Activated naive CD8-positive, alpha-beta T cell treated with anti-CD3 and anti-CD28 coated beads for 36 hours (primary cell): ENCODE results near the gene TMEM183A. TPM values are rescaled to one million over a fixed set of nuclear protein-coding genes. Genes with fewer than 3 reads are reported as not detected.

Source experiments
- DNase-seq: peaks from one replicate; pipeline ENCODE4 v3.0.0; 2021
- H3K27ac Mint-ChIP-seq: one replicate; pipeline ENCODE4 v1.8.0; 2022; ENCODE audit warnings: mild to moderate bottlenecking, moderate library complexity, mixed read lengths
- H3K27me3 Mint-ChIP-seq: one replicate; pipeline ENCODE4 v1.8.0; 2022; ENCODE audit warnings: mild to moderate bottlenecking, mixed read lengths
- H3K36me3 Mint-ChIP-seq: one replicate; pipeline ENCODE4 v1.8.0; 2021; ENCODE audit warnings: mild to moderate bottlenecking, mixed read lengths
- H3K4me1 Mint-ChIP-seq: one replicate; pipeline ENCODE4 v1.8.0; 2021; ENCODE audit warnings: mixed read lengths
- H3K4me3 Mint-ChIP-seq: one replicate; pipeline ENCODE4 v1.8.0; 2022; ENCODE audit warnings: mild to moderate bottlenecking, moderate library complexity, mixed read lengths
- H3K9me3 Mint-ChIP-seq: one replicate; pipeline ENCODE4 v1.8.0; 2022; ENCODE audit warnings: mixed read lengths
- total RNA-seq, 2 experiments: library from RNA; stranded (reverse); gene quantifications; one replicate each; pipeline ENCODE4 v1.2.3, GENCODE V29; 2021

TMEM183A gene
- total RNA-seq, 2 experiments from 2014 or later, result 81.4 to 81.9 TPM

DNA sequence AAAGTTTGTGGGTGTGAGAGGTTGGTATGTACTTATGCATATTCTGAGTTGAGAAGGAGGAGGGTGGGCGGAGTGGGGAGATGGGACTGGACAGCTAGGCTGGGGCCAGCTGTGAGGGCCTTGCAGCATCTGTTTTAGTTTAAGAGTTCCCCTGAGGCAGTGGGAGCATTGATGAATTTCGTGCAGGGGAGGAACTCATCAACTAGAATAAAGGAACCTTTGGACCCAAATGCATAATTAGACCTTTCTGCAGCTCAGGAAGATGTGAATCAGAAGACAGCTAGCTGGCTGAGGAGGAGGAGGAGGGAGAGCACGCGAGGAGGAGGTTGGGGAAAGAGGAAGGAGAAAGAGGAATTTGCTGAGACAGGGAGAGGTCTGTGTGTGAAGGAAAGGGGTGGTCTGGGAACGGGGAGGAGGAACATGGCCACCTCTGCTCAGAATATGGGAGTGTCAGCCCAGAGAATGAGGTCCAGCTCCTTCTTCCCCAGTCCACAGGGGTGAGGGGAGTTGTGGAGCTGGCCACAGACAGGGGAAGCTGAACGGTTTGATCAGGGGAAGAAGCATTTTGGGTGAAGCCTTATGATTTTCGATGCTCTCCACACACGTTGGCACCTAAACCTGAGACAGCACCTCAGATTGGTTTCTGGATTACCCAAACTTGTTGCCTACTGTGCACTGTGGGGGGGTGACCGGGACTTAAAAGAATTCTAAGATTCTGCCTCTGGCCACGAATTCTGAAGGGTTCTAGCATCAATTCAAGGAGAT is 50.9 kb downstream of the TMEM183A start:
- Mint-ChIP-seq H3K4me1 (no peaks in the 10 kb centered on the region), H3K9me3 (no peaks in the 10 kb centered on the region), H3K27me3 (peaks cover 5% of the 10 kb centered on the region), H3K4me3 (no peak overlapping the region), H3K27ac (no peak overlapping the region), H3K36me3 (peaks cover 14% of the 10 kb centered on the region)
- no peak for DNase-seq

DNA sequence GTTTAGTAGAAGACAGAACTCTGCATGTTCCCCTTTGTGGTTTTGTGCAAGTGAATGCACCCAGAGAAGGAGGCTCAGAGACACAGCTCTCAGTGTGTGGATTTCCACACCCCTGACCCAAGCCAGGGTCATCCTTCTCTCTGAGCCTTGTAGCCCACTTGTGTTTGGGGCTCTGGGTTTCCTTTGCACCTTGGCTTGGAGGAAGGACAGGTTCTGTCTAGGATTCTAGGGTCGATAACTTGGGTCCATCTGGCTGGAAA is 51.4 kb downstream of the TMEM183A start:
- peaks cover 14% of the 10 kb centered on the region for H3K36me3 Mint-ChIP-seq
- no peak overlapping the region for H3K27ac Mint-ChIP-seq
- peaks cover 5% of the 10 kb centered on the region for H3K27me3 Mint-ChIP-seq
- no peak overlapping the region for H3K4me3 Mint-ChIP-seq
- H3K4me1 Mint-ChIP-seq, result no peaks in the 10 kb centered on the region
- no peak for DNase-seq
- no peaks in the 10 kb centered on the region for H3K9me3 Mint-ChIP-seq

DNA sequence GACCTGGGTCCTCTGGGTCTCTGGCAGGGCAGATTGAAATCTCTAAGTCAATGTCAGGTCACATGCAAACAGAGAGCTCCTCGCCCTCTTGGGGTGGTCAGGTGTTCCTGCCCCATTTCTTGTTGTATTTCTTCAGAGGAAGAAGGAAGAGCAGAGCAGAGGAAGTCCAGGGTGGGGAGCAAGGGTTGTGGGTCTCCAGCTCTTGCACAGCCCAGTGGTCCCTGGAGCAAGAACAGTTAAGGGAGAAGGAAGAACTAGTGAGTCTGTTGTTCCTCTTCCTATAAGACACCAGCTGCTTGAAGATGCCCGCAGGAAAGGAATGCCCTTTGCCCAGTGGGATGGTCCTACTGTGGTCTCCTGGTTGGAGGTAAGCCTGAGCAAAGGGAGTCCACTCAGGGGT is 52.3 kb downstream of the TMEM183A start:
- peaks cover 14% of the 10 kb centered on the region for H3K36me3 Mint-ChIP-seq
- no peaks in the 10 kb centered on the region for H3K4me1 Mint-ChIP-seq
- DNase-seq, result no peak
- no peaks in the 10 kb centered on the region for H3K9me3 Mint-ChIP-seq
- H3K4me3 Mint-ChIP-seq, result no peak overlapping the region
- H3K27ac Mint-ChIP-seq, result no peak overlapping the region
- peaks cover 5% of the 10 kb centered on the region for H3K27me3 Mint-ChIP-seq

DNA sequence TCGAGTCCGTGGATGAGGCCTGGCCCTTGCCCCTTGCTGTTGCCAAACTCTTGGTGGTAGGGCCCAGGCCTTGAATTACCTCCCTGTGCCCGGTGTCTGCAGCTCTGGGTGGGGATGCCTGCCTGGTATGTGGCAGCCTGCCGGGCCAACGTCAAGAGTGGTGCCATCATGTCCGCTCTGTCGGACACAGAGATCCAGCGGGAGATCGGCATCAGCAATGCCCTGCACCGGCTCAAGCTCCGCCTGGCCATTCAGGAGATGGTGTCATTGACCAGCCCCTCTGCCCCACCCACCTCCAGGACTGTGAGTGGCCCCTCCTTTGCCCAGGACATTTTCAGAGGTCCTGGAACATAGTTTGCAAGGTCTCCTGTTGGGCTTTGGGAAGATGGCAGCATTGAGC is 52.9 kb downstream of the TMEM183A start:
- peaks cover 14% of the 10 kb centered on the region for H3K36me3 Mint-ChIP-seq
- no peak overlapping the region for H3K27ac Mint-ChIP-seq
- no peak for DNase-seq
- H3K9me3 Mint-ChIP-seq, result no peaks in the 10 kb centered on the region
- H3K27me3 Mint-ChIP-seq, result peaks cover 5% of the 10 kb centered on the region
- no peaks in the 10 kb centered on the region for H3K4me1 Mint-ChIP-seq
- no peak overlapping the region for H3K4me3 Mint-ChIP-seq

DNA sequence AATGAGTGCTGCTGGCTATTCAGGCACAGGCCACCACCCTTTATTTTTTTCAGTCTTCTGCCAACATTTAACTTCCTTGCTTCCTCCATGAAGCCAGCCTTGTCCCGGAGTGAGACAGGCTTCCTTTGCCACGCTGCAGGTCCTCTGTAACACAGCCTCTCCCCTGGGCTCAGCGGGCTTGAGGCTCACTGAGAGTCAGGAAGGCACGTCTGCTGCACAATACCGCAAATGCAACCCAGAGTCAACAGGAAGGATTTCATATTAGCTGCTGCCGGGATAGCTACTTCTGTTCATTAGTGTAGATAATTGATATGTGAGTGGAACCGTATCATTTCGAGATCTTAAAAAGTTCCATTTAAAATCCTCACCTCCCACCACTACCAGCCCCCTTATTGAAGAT is 56.1 kb downstream of the TMEM183A start:
- Mint-ChIP-seq H3K4me3 (no peak overlapping the region), H3K4me1 (no peaks in the 10 kb centered on the region), H3K27ac (no peak overlapping the region), H3K9me3 (no peaks in the 10 kb centered on the region), H3K27me3 (no peaks in the 10 kb centered on the region), H3K36me3 (peaks cover 13% of the 10 kb centered on the region)
- no peak for DNase-seq

DNA sequence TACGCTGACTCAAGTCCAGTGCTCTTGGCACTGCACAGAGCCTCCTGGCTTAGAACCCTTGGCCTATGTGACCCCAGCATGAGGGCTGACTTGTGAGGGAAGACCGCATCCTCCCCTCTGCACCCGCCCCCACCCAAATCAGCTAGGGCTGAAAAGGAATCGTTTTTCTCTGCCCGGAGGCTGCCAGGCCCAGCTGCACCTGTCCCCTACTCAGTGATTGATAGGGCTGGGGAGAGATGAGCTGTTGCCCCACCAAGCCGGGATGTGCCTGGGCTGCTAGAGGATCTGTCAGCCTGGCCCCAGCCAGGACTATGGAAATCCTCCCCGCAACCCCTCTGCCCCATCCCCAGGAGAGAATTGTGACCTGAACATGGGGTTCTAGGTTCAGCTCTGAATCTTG is 58.0 kb downstream of the TMEM183A start:
- Mint-ChIP-seq H3K9me3 (no peaks in the 10 kb centered on the region), H3K4me3 (no peak overlapping the region), H3K27me3 (no peaks in the 10 kb centered on the region), H3K27ac (no peak overlapping the region), H3K4me1 (no peaks in the 10 kb centered on the region), H3K36me3 (peaks cover 10% of the 10 kb centered on the region)
- no peak for DNase-seq

DNA sequence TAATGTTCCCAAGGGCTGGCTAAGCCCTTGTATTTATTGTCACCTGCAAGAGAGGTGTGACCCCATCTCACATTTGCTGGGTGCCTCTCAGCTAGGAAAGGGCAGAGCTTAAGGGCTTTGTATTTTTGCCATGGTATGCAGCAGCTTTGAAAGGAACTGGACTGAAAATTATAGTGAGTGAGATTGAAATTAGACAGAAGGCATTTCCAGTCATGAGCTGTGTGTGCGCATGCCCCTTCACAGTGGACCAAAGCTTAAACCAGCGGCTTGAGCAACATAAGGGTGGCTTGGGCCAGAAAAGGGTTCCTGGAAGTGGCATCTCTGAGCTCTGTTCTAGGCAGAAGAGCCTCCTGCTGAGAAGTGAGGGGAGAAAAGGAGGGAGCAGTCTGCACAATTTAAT is 58.8 kb downstream of the TMEM183A start:
- Mint-ChIP-seq H3K9me3 (no peaks in the 10 kb centered on the region), H3K27ac (no peak overlapping the region), H3K36me3 (peaks cover 6% of the 10 kb centered on the region), H3K4me3 (no peak overlapping the region), H3K4me1 (no peaks in the 10 kb centered on the region), H3K27me3 (no peaks in the 10 kb centered on the region)
- DNase-seq, result no peak

DNA sequence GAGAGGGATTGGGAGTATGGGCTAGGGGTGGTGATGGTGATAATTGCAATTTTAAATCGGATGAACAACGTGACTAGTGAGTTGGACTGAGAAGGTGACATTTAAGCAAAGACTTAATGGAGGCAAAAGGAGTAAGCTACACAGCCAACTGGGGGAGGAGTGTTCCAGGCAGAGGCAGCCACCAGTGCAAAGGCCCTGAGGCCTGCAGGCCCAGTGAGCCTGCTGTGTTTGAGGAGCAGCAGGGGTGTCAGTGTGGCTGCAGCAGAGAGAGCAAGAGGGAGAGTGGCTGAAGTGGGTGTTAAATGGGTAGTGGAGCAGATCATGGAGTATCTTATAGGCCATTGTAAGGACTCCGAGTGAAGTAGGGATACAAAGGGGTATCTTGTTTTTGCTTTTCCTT is 59.8 kb downstream of the TMEM183A start:
- Mint-ChIP-seq H3K9me3 (no peaks in the 10 kb centered on the region), H3K4me1 (no peaks in the 10 kb centered on the region), H3K4me3 (no peak overlapping the region), H3K27ac (no peak overlapping the region), H3K27me3 (no peaks in the 10 kb centered on the region), H3K36me3 (peaks cover 8% of the 10 kb centered on the region)
- DNase-seq, result no peak

DNA sequence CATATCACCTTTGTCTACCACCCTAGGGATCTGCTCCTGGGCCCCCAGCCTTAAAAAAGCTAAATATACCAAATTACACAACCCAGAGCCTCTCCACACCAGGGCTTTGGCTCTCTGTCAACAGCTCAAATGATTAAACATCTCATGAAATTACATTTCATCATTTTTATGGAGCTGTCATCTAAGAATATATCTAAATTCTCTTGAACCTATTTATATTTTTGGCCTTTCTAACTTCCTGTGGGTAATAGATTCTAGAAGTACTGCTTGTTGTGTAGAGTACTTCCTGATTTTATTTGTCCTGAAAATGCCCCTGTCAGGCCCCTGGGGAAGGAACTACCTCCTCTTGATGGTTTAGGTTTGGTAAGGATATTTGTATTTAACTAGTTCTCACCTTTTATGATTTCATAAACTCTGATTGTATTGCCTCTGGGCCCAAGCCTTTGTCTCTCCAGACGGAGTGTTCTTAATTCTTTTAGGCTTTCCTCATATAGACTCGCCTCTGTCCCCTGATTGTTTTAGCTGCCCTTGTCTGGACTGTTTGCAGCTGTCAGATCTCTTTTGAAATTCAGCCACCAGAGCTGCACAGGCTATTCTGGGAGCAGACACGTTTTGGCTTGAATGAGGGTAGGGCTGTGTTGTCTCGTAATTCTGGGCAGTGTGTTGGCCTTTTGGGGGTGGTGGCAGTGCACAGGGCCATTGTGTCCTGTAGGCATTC is 62.0 kb downstream of the TMEM183A start:
- no peak overlapping the region for H3K4me3 Mint-ChIP-seq
- no peaks in the 10 kb centered on the region for H3K9me3 Mint-ChIP-seq
- no peaks in the 10 kb centered on the region for H3K4me1 Mint-ChIP-seq
- H3K36me3 Mint-ChIP-seq, result peaks cover 9% of the 10 kb centered on the region
- H3K27me3 Mint-ChIP-seq, result peaks cover 14% of the 10 kb centered on the region
- H3K27ac Mint-ChIP-seq, result no peak overlapping the region
- DNase-seq, result no peak

DNA sequence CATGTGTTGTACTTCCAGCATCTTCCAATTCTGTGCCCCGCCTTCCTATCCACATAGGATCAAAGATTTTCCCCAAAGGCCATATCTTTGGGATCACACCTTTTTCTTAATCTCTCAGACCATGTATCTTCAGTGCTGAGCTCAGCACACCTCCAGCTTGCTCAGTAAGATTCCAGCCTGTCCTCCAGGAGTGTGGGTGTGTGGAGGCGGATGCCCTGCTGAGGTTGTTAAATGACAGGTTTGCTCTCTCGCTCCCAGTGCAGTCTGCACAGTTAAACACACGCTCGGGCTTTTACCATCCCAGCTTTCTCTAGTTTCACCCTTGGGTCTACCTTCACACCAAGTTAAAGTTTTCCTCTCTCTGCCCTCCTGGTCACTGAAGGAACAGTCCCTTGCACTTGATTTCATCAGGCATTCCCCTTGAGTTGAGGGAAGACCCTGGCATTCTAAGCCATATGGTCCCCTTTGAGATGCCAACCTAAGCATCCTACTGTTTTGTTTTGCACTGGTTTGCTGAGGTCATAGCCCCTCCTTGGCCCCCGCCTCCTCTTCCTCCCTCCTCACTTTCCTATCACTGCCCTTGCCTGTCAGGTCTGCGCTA is 64.9 kb downstream of the TMEM183A start:
- Mint-ChIP-seq H3K27me3 (peaks cover 33% of the 10 kb centered on the region), H3K4me1 (peaks cover 3% of the 10 kb centered on the region), H3K36me3 (peaks cover 15% of the 10 kb centered on the region), H3K4me3 (no peak overlapping the region), H3K27ac (no peak overlapping the region), H3K9me3 (no peaks in the 10 kb centered on the region)
- DNase-seq, result no peak

DNA sequence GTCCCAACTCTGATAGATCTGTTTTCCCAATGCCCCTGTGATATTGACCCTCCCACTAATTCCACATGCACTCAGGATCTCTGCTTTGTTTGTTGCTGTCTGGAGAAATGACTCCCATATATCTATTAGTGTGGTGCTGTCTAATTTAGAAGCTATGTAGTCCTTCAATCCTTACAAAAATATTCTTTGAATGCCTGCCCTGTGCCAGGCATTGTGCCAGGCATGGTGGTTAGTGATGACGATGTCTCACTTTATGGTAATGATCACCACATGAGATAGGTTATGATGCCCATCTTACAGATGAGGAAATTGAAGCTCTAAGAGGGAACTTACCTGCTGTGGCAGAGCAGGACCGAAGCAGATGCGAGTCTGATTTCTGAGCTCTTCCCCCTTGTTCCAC is 65.7 kb downstream of the TMEM183A start:
- no peaks in the 10 kb centered on the region for H3K9me3 Mint-ChIP-seq
- H3K27ac Mint-ChIP-seq, result no peak overlapping the region
- peaks cover 39% of the 10 kb centered on the region for H3K27me3 Mint-ChIP-seq
- H3K36me3 Mint-ChIP-seq, result peaks cover 11% of the 10 kb centered on the region
- peaks cover 3% of the 10 kb centered on the region for H3K4me1 Mint-ChIP-seq
- no peak for DNase-seq
- H3K4me3 Mint-ChIP-seq, result no peak overlapping the region

DNA sequence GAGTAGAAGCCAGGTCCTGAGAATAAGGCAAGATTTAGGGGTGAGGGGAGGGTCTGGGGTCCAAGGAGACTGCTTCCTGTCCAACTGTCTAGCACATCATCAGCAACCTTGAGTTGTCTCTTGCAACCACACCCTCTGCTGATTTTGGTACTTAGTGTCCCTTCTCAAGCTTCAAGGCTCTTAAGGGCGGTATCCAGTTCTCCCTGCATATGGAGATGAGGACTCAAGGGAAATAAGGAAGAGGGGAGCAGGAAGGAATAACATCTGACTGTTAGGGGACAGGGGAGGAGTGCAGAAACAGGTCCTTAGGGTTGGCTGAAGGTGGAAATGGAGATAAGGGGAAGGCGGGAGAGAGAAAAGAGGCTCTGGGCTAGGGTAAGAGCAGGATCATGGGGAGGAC is 66.3 kb downstream of the TMEM183A start:
- peaks cover 11% of the 10 kb centered on the region for H3K36me3 Mint-ChIP-seq
- no peak for DNase-seq
- H3K27me3 Mint-ChIP-seq, result peaks cover 39% of the 10 kb centered on the region
- no peak overlapping the region for H3K4me3 Mint-ChIP-seq
- H3K27ac Mint-ChIP-seq, result no peak overlapping the region
- H3K4me1 Mint-ChIP-seq, result peaks cover 3% of the 10 kb centered on the region
- no peaks in the 10 kb centered on the region for H3K9me3 Mint-ChIP-seq

Other genes starting within 250 kb of the TMEM183A start
- gene KDM5B, start 199.0 kb upstream of the TMEM183A start, total RNA-seq, result 10 to 100 TPM; 18.3 to 19.3 TPM
- under 1 TPM; 0.45 to 0.80 TPM for gene PCAT6, start 196.4 kb upstream of the TMEM183A start, total RNA-seq
- 1 to 10 TPM; 8.4 to 9.0 TPM for gene RABIF, start 118.2 kb upstream of the TMEM183A start, total RNA-seq
- gene KLHL12, start 80.1 kb upstream of the TMEM183A start, total RNA-seq, result 10 to 100 TPM; 42.6 to 44.1 TPM
- 10 to 100 TPM; 77.3 to 82.1 TPM for gene ADIPOR1, start 49.1 kb upstream of the TMEM183A start, total RNA-seq
- 10 to 100 TPM; 18.3 to 19.2 TPM for gene CYB5R1, start 40.1 kb upstream of the TMEM183A start, total RNA-seq
- 10 to 100 TPM; 20.8 to 21.3 TPM for gene PPFIA4, start 19.1 kb downstream of the TMEM183A start, total RNA-seq
- not detected for gene MYOG, start 78.6 kb downstream of the TMEM183A start, total RNA-seq
- gene ADORA1, start 120.4 kb downstream of the TMEM183A start, total RNA-seq, result not detected
- gene MYBPH, start 168.5 kb downstream of the TMEM183A start, total RNA-seq, result not detected
- not detected for gene CHI3L1, start 179.3 kb downstream of the TMEM183A start, total RNA-seq
- gene CHIT1, start 222.3 kb downstream of the TMEM183A start, total RNA-seq, result under 1 TPM; 0.21 to 0.56 TPM